WTC11 (cell line): ENCODE results near the gene PRMT5. TPM values are rescaled to one million over a fixed set of nuclear protein-coding genes. Genes with fewer than 3 reads are reported as not detected.
A peak's percentile ranks its signal among the peaks of the same experiment; 100 is the strongest.

Source experiments
- ATF1 ChIP-seq: sonication (generic); formaldehyde crosslinking; IDR thresholded peaks from 2 replicates; pipeline ENCODE4 v1.8.1; 2023; ENCODE audit warnings: mild to moderate bottlenecking, moderate library complexity, missing genetic modification reagents
- CREB1 ChIP-seq: sonication (generic); formaldehyde crosslinking; IDR thresholded peaks from 2 replicates; pipeline ENCODE4 v1.8.0; 2023; ENCODE audit warnings: mild to moderate bottlenecking, missing genetic modification reagents
- JAZF1 ChIP-seq: fragments of 250-450 bp; sonication (Bioruptor Pico); IDR thresholded peaks from 2 replicates; pipeline ENCODE4 v1.9.0; 2021; ENCODE audit warnings: moderate library complexity, mild to moderate bottlenecking, inconsistent platforms
- JUN ChIP-seq: sonication (generic); formaldehyde crosslinking; IDR thresholded peaks from 2 replicates; pipeline ENCODE4 v1.8.0; 2023; ENCODE audit warnings: mild to moderate bottlenecking, missing genetic modification reagents
- MXD4 ChIP-seq: fragments of 250-450 bp; sonication (Bioruptor Pico); IDR thresholded peaks from 2 replicates; pipeline ENCODE4 v1.8.0; 2021; ENCODE audit warnings: mild to moderate bottlenecking, moderate library complexity, borderline replicate concordance
- NR2C2 ChIP-seq: sonication (generic); formaldehyde crosslinking; IDR thresholded peaks from 2 replicates; pipeline ENCODE4 v1.8.0; 2022; ENCODE audit warnings: mild to moderate bottlenecking, missing genetic modification reagents
- RELA ChIP-seq: sonication (generic); formaldehyde crosslinking; IDR thresholded peaks from 2 replicates; pipeline ENCODE4 v1.8.1; 2022; ENCODE audit warnings: missing genetic modification reagents, mild to moderate bottlenecking, borderline replicate concordance
- SMAD3 ChIP-seq: sonication (generic); formaldehyde crosslinking; IDR thresholded peaks from 2 replicates; pipeline ENCODE4 v1.8.0; 2022; ENCODE audit warnings: missing genetic modification reagents, mild to moderate bottlenecking, borderline replicate concordance
- ZBTB21 ChIP-seq: sonication (generic); formaldehyde crosslinking; IDR thresholded peaks from 2 replicates; pipeline ENCODE4 v1.8.1; 2023; ENCODE audit warnings: mild to moderate bottlenecking, missing genetic modification reagents, borderline replicate concordance
- ZNF219 ChIP-seq: sonication (generic); formaldehyde crosslinking; IDR thresholded peaks from 2 replicates; pipeline ENCODE4 v1.8.0; 2023; ENCODE audit warnings: missing genetic modification reagents, mild to moderate bottlenecking, borderline replicate concordance
- ZNF423 ChIP-seq: fragments of 250-450 bp; sonication (Bioruptor Pico); IDR thresholded peaks from 2 replicates; pipeline ENCODE4 v2.1.2; 2022; ENCODE audit warnings: mild to moderate bottlenecking, moderate library complexity
- total RNA-seq: library from RNA; stranded (reverse); gene quantifications from 3 replicates; pipeline ENCODE4 v1.2.3, GENCODE V29; 2021
- TF ChIP-seq, protein P1 (sequence below): fragments of 250-450 bp; sonication (Bioruptor Pico); IDR thresholded peaks from 2 replicates; pipeline ENCODE4 v1.9.0; 2021; ENCODE audit warnings: mild to moderate bottlenecking, borderline replicate concordance
- TF ChIP-seq, protein P2 (sequence below): sonication (generic); formaldehyde crosslinking; IDR thresholded peaks from 2 replicates; pipeline ENCODE4 v1.8.0; 2022; ENCODE audit warnings: mild to moderate bottlenecking, missing genetic modification reagents
- TF ChIP-seq, protein P3 (sequence below): sonication (generic); formaldehyde crosslinking; IDR thresholded peaks from 2 replicates; pipeline ENCODE4 v1.8.0; 2022; ENCODE audit warnings: mild to moderate bottlenecking, missing genetic modification reagents
- TF ChIP-seq, protein P4 (sequence below): sonication (generic); formaldehyde crosslinking; IDR thresholded peaks from 2 replicates; pipeline ENCODE4 v1.8.1; 2023; ENCODE audit warnings: mild to moderate bottlenecking, missing genetic modification reagents, moderate library complexity
- TF ChIP-seq, protein P5 (sequence below): sonication (generic); formaldehyde crosslinking; IDR thresholded peaks from 2 replicates; pipeline ENCODE4 v1.8.1; 2022; ENCODE audit warnings: missing genetic modification reagents, borderline replicate concordance
- TF ChIP-seq, protein P6 (sequence below): sonication (generic); formaldehyde crosslinking; IDR thresholded peaks from 2 replicates; pipeline ENCODE4 v1.8.1; 2022; ENCODE audit warnings: low read depth, mild to moderate bottlenecking, moderate library complexity, missing genetic modification reagents, borderline replicate concordance
- TF ChIP-seq, protein P7 (sequence below): sonication (generic); formaldehyde crosslinking; IDR thresholded peaks from 2 replicates; pipeline ENCODE4 v1.8.0; 2022; ENCODE audit warnings: mild to moderate bottlenecking, missing genetic modification reagents

The PRMT5 gene
- total RNA-seq, 1 experiment from 2014 or later = 124 TPM

DNA sequence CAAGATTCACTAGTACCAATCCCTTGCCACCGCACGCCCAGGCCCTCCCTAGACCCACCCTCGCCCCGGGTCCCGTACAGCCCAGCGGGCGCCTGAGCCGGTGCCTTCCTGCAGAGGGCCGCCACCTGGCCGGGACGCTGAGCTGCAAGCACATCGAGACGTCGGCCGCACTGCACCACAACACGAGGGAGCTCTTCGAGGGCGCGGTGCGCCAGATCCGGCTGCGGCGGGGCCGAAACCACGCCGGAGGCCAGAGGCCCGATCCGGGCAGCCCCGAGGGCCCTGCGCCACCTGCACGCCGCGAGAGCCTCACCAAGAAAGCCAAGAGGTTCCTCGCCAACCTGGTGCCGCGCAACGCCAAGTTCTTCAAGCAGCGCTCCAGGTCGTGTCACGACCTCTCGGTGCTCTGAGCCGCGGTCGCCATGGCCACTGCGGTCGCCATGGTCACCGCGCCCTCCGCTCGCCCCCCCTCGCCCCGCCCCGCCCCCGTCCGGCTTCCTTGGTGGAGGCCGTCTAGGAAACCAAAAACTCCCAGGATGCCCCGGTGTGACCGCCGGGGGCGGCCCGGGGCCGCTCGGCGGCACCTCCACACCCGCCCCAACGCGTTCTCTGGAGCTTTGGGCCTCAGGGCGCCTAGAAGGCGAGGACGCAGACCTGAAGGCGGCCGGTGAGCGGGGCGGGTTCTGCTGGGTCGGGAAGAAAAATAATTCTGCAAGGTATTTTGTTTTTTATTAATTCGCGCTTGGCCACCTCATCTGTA, 42.5 kb downstream of the PRMT5 start (continued):
- TF ChIP-seq ZBTB21 (CRISPR knock-in tag) = no peak
- TF ChIP-seq MXD4 = no peak
- TF ChIP-seq, protein P1, sequence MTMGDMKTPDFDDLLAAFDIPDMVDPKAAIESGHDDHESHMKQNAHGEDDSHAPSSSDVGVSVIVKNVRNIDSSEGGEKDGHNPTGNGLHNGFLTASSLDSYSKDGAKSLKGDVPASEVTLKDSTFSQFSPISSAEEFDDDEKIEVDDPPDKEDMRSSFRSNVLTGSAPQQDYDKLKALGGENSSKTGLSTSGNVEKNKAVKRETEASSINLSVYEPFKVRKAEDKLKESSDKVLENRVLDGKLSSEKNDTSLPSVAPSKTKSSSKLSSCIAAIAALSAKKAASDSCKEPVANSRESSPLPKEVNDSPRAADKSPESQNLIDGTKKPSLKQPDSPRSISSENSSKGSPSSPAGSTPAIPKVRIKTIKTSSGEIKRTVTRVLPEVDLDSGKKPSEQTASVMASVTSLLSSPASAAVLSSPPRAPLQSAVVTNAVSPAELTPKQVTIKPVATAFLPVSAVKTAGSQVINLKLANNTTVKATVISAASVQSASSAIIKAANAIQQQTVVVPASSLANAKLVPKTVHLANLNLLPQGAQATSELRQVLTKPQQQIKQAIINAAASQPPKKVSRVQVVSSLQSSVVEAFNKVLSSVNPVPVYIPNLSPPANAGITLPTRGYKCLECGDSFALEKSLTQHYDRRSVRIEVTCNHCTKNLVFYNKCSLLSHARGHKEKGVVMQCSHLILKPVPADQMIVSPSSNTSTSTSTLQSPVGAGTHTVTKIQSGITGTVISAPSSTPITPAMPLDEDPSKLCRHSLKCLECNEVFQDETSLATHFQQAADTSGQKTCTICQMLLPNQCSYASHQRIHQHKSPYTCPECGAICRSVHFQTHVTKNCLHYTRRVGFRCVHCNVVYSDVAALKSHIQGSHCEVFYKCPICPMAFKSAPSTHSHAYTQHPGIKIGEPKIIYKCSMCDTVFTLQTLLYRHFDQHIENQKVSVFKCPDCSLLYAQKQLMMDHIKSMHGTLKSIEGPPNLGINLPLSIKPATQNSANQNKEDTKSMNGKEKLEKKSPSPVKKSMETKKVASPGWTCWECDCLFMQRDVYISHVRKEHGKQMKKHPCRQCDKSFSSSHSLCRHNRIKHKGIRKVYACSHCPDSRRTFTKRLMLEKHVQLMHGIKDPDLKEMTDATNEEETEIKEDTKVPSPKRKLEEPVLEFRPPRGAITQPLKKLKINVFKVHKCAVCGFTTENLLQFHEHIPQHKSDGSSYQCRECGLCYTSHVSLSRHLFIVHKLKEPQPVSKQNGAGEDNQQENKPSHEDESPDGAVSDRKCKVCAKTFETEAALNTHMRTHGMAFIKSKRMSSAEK (CRISPR knock-in tag) = no peak
- TF ChIP-seq, protein P2, sequence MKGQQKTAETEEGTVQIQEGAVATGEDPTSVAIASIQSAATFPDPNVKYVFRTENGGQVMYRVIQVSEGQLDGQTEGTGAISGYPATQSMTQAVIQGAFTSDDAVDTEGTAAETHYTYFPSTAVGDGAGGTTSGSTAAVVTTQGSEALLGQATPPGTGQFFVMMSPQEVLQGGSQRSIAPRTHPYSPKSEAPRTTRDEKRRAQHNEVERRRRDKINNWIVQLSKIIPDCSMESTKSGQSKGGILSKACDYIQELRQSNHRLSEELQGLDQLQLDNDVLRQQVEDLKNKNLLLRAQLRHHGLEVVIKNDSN = peak; percentile 74
- peak; percentile 94 for TF ChIP-seq JUN
- peak; percentile 89; the same call in 1 of the 2 replicates for TF ChIP-seq RELA (CRISPR knock-in tag)
- TF ChIP-seq ZNF219 (CRISPR knock-in tag) = no peak
- peak; percentile 83 for TF ChIP-seq CREB1 (CRISPR knock-in tag)
- no peak for TF ChIP-seq JAZF1 (CRISPR knock-in tag)
- TF ChIP-seq, protein P3, sequence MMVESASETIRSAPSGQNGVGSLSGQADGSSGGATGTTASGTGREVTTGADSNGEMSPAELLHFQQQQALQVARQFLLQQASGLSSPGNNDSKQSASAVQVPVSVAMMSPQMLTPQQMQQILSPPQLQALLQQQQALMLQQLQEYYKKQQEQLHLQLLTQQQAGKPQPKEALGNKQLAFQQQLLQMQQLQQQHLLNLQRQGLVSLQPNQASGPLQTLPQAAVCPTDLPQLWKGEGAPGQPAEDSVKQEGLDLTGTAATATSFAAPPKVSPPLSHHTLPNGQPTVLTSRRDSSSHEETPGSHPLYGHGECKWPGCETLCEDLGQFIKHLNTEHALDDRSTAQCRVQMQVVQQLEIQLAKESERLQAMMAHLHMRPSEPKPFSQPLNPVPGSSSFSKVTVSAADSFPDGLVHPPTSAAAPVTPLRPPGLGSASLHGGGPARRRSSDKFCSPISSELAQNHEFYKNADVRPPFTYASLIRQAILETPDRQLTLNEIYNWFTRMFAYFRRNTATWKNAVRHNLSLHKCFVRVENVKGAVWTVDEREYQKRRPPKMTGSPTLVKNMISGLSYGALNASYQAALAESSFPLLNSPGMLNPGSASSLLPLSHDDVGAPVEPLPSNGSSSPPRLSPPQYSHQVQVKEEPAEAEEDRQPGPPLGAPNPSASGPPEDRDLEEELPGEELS (CRISPR knock-in tag) = peak; percentile 95
- TF ChIP-seq ZNF423 (CRISPR knock-in tag) = peak; percentile 52; the same call in 1 of the 2 replicates
- TF ChIP-seq, protein P4, sequence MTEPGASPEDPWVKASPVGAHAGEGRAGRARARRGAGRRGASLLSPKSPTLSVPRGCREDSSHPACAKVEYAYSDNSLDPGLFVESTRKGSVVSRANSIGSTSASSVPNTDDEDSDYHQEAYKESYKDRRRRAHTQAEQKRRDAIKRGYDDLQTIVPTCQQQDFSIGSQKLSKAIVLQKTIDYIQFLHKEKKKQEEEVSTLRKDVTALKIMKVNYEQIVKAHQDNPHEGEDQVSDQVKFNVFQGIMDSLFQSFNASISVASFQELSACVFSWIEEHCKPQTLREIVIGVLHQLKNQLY (CRISPR knock-in tag) = no peak
- TF ChIP-seq, protein P5, sequence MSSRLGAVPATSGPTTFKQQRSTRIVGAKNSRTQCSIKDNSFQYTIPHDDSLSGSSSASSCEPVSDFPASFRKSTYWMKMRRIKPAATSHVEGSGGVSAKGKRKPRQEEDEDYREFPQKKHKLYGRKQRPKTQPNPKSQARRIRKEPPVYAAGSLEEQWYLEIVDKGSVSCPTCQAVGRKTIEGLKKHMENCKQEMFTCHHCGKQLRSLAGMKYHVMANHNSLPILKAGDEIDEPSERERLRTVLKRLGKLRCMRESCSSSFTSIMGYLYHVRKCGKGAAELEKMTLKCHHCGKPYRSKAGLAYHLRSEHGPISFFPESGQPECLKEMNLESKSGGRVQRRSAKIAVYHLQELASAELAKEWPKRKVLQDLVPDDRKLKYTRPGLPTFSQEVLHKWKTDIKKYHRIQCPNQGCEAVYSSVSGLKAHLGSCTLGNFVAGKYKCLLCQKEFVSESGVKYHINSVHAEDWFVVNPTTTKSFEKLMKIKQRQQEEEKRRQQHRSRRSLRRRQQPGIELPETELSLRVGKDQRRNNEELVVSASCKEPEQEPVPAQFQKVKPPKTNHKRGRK (CRISPR knock-in tag) = peak; percentile 76; the same call in 1 of the 2 replicates
- TF ChIP-seq, protein P6, sequence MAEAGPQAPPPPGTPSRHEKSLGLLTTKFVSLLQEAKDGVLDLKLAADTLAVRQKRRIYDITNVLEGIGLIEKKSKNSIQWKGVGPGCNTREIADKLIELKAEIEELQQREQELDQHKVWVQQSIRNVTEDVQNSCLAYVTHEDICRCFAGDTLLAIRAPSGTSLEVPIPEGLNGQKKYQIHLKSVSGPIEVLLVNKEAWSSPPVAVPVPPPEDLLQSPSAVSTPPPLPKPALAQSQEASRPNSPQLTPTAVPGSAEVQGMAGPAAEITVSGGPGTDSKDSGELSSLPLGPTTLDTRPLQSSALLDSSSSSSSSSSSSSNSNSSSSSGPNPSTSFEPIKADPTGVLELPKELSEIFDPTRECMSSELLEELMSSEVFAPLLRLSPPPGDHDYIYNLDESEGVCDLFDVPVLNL (CRISPR knock-in tag) = peak; percentile 90
- TF ChIP-seq SMAD3 (CRISPR knock-in tag) = peak; percentile 93
- TF ChIP-seq ATF1 (CRISPR knock-in tag) = peak; percentile 72; the same call in 1 of the 2 replicates
- peak; percentile 76 for TF ChIP-seq NR2C2 (CRISPR knock-in tag)
- TF ChIP-seq, protein P7, sequence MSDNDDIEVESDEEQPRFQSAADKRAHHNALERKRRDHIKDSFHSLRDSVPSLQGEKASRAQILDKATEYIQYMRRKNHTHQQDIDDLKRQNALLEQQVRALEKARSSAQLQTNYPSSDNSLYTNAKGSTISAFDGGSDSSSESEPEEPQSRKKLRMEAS (CRISPR knock-in tag) = peak; percentile 99
